ENCODE results near the gene APPBP2. TPM values are rescaled to one million over a fixed set of nuclear protein-coding genes. Genes with fewer than 3 reads are reported as not detected.

Gene APPBP2
- polyA plus RNA-seq, 4 donors: 5.7 to 31.5 (median 8.1) TPM

DNA sequence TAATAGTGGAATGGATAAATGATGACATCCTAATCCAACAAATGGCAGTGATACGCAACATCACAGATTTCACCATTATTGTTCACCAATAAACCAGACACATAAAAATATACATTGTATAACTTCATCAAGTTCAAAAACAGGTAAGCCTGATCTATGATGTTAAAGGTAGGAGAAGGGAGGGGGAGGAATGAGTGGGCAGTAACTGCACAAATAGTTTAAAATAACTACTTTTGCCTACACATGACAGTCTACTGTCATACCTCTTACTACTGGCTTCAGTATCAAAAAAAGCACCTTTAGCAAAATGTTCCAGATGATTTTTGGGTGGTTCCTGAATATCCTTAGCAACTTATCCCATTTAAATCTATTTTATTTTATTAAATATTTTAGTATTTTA is 75.0 kb downstream of the APPBP2 start:
- DNase-seq: no peak
- no peak for FAIRE-seq
- Histone ChIP-seq H3K4me3 (ENCODE audit: low read depth in 1 of 3, low read length in 3 of 3) (no peak overlapping the region), H3K36me3 (ENCODE audit: control insufficient read depth in 3 of 3, insufficient read depth in 2 of 3, low read depth in 1 of 3, low read length in 3 of 3) (peaks cover 7 to 40% (median 16%) of the 10 kb centered on the region in 3 donors), H3K4me1 (ENCODE audit: control insufficient read depth in 3 of 3, insufficient read depth in 2 of 3, low read depth in 1 of 3, low read length in 2 of 3) (no peaks in the 10 kb centered on the region), H3K27ac (ENCODE audit: low read depth in 1 of 3, low read length in 2 of 3) (no peak overlapping the region), H3K9me3 (ENCODE audit: control insufficient read depth in 2 of 2, insufficient read depth in 1 of 2, low read depth in 1 of 2, low read length in 1 of 2) (no peaks in the 10 kb centered on the region), H3K27me3 (ENCODE audit: control insufficient read depth in 3 of 3, insufficient read depth in 3 of 3, low read length in 3 of 3) (no peaks in the 10 kb centered on the region)
- 97 to 100% (median 97%) methylated on average over 1 of the region's 1 CpG for WGBS, 3 donors

DNA sequence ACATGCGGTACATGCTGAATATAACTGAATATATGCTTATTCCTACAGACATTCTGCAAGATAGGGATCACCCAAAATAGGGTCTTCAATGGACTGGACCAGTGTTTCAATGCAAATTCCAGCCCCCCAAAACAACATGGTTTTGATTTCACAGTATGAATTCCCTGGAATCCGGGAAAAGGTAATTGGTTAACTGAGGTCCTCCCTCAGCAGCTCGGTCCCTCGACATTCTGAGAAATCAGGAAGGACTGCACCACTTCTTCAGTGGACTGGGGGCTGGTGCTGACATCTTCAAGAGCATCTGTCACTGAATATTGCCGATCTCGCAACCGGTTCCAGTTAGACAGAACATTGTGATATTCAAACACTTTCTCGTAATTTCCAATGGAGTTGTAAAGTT is 78.7 kb downstream of the APPBP2 start:
- no peak overlapping the region for H3K4me3 ChIP-seq (ENCODE audit: low read depth in 1 of 3, low read length in 3 of 3)
- no peak for FAIRE-seq
- H3K27me3 ChIP-seq (ENCODE audit: control insufficient read depth in 3 of 3, insufficient read depth in 3 of 3, low read length in 3 of 3): no peaks in the 10 kb centered on the region
- peaks cover 5 to 27% (median 7%) of the 10 kb centered on the region in 3 donors for H3K36me3 ChIP-seq (ENCODE audit: control insufficient read depth in 3 of 3, insufficient read depth in 2 of 3, low read depth in 1 of 3, low read length in 3 of 3)
- no peak overlapping the region for H3K27ac ChIP-seq (ENCODE audit: low read depth in 1 of 3, low read length in 2 of 3)
- H3K4me1 ChIP-seq (ENCODE audit: control insufficient read depth in 3 of 3, insufficient read depth in 2 of 3, low read depth in 1 of 3, low read length in 2 of 3): no peaks in the 10 kb centered on the region
- H3K9me3 ChIP-seq (ENCODE audit: control insufficient read depth in 2 of 2, insufficient read depth in 1 of 2, low read depth in 1 of 2, low read length in 1 of 2): no peaks in the 10 kb centered on the region
- 95 to 98% (median 96%) methylated on average over 8 of the region's 8 CpGs for WGBS, 3 donors
- DNase-seq: no peak

DNA sequence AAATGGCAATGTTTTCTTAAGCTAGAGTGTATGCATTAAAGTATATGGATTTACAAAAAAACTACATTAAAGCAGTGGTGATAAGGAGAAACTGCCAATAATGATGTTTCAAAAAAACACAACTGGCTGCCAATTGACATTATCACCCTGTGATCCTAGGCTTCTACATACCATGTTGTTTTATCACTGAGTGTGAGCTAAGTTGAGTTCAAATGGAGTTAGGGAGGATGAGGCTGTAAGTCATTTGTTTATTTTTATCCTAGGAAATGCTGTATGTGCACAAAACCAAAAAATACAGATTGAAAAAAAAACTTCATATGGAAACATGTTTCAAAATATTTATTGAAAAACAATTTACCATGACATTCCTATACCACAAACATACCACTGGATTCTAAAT is 80.9 kb downstream of the APPBP2 start:
- FAIRE-seq: no peak
- Histone ChIP-seq H3K4me3 (ENCODE audit: low read depth in 1 of 3, low read length in 3 of 3) (no peak overlapping the region), H3K27ac (ENCODE audit: low read depth in 1 of 3, low read length in 2 of 3) (no peak overlapping the region), H3K9me3 (ENCODE audit: control insufficient read depth in 2 of 2, insufficient read depth in 1 of 2, low read depth in 1 of 2, low read length in 1 of 2) (no peaks in the 10 kb centered on the region), H3K36me3 (ENCODE audit: control insufficient read depth in 3 of 3, insufficient read depth in 2 of 3, low read depth in 1 of 3, low read length in 3 of 3) (peaks cover 4 to 18% (median 5%) of the 10 kb centered on the region in 3 donors), H3K27me3 (ENCODE audit: control insufficient read depth in 3 of 3, insufficient read depth in 3 of 3, low read length in 3 of 3) (no peaks in the 10 kb centered on the region), H3K4me1 (ENCODE audit: control insufficient read depth in 3 of 3, insufficient read depth in 2 of 3, low read depth in 1 of 3, low read length in 2 of 3) (no peaks in the 10 kb centered on the region)
- no peak for DNase-seq

DNA sequence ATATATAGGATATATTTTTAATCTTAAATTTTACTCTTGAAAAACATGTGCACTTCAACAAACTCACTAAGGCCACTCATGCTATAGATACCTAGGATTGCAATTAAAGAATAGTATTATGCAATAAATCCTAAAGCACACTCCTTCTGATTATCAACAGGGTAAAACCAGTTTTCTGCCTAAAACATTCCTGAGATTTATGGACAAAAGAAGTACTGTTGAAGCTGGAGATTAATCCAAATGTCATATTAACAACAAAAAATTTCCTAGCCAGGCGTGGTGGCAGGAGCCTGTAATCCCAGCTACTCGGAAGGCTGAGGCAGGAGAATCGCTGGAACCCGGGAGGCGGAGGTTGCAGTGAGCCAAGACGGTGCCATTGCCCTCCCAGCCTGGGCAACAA is 82.3 kb downstream of the APPBP2 start:
- 85 to 94% (median 88%) methylated on average over 6 of the region's 6 CpGs for WGBS, 3 donors
- Histone ChIP-seq H3K9me3 (ENCODE audit: control insufficient read depth in 2 of 2, insufficient read depth in 1 of 2, low read depth in 1 of 2, low read length in 1 of 2) (no peaks in the 10 kb centered on the region), H3K4me1 (ENCODE audit: control insufficient read depth in 3 of 3, insufficient read depth in 2 of 3, low read depth in 1 of 3, low read length in 2 of 3) (no peaks in the 10 kb centered on the region), H3K27me3 (ENCODE audit: control insufficient read depth in 3 of 3, insufficient read depth in 3 of 3, low read length in 3 of 3) (no peaks in the 10 kb centered on the region), H3K4me3 (ENCODE audit: low read depth in 1 of 3, low read length in 3 of 3) (no peak overlapping the region), H3K36me3 (ENCODE audit: control insufficient read depth in 3 of 3, insufficient read depth in 2 of 3, low read depth in 1 of 3, low read length in 3 of 3) (peaks cover 0 to 7% (median 5%) of the 10 kb centered on the region in 3 donors), H3K27ac (ENCODE audit: low read depth in 1 of 3, low read length in 2 of 3) (no peak overlapping the region)
- DNase-seq: no peak
- FAIRE-seq: no peak

DNA sequence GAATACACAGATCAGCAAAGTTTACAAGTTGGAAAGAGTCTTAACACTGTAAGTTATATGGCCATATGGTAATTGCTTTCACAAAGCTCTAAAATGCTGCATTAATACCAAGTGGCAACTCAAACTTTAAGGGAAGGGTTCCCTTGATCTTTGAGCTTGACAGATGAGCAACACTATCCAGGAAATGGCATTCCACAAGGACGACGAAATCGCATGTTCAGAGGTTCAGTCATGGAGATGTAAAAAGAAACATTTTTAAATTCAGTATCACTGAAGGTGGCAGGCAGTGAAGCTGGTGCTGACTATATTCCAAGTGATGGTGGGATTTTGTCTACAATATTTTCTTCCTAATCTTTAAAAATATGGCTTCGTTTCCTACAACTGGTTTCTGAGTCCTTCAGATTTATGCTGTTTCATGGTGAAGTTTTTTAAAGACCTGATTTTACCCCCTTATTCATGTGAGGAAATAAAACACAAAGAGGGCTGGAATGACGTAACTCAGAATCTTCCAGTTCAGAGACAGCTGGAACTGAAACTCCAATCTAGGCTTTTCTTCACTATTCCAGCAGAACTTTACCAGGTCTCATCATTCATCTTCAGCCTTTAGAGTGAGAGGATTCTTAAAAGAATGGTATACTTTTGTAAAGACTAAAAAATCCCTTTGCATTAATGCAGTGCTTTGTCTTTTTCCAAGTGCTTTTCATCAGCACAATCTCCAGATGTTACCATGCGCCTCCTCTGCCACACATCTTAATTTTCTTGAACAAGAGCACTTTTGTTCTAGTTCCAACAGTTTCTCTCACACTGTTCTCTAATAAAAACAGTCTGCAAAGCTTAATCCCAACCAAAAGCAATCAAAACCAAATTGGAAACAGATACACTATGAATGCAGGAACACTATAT is 83.5 kb downstream of the APPBP2 start:
- Histone ChIP-seq H3K9me3 (ENCODE audit: control insufficient read depth in 2 of 2, insufficient read depth in 1 of 2, low read depth in 1 of 2, low read length in 1 of 2) (no peaks in the 10 kb centered on the region), H3K36me3 (ENCODE audit: control insufficient read depth in 3 of 3, insufficient read depth in 2 of 3, low read depth in 1 of 3, low read length in 3 of 3) (peaks cover 0 to 2% (median 2%) of the 10 kb centered on the region in 3 donors), H3K4me3 (ENCODE audit: low read depth in 1 of 3, low read length in 3 of 3) (no peak overlapping the region), H3K27me3 (ENCODE audit: control insufficient read depth in 3 of 3, insufficient read depth in 3 of 3, low read length in 3 of 3) (no peaks in the 10 kb centered on the region), H3K4me1 (ENCODE audit: control insufficient read depth in 3 of 3, insufficient read depth in 2 of 3, low read depth in 1 of 3, low read length in 2 of 3) (no peaks in the 10 kb centered on the region), H3K27ac (ENCODE audit: low read depth in 1 of 3, low read length in 2 of 3) (no peak overlapping the region)
- FAIRE-seq (no peak), DNase-seq (no peak)
- 59 to 75% (median 66%) methylated on average over 6 of the region's 6 CpGs for WGBS, 3 donors

DNA sequence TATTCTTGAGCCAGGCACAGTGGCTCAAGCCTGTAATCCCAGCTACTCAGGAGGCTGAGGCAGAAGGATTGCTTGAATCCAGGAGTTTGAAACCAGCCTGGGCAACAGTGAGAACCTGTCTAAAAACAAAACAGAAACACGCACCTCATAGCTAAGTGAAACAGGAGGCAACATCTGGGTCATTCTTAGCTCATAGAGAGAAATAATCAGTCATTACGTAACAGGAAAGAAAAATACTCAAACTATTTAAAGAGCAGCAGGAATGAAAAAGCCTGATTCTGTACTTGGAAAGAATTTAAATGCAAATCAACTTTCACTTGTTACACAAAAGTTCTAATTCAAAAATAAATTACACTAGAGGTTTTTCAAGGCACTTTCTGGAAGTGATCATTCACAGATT is 86.5 kb downstream of the APPBP2 start:
- 31 to 53% (median 45%) methylated on average over 2 of the region's 2 CpGs for WGBS, 3 donors
- FAIRE-seq (no peak), DNase-seq (no peak)
- no peaks in the 10 kb centered on the region for H3K9me3 ChIP-seq (ENCODE audit: control insufficient read depth in 2 of 2, insufficient read depth in 1 of 2, low read depth in 1 of 2, low read length in 1 of 2)
- no peak overlapping the region for H3K27ac ChIP-seq (ENCODE audit: low read depth in 1 of 3, low read length in 2 of 3)
- H3K27me3 ChIP-seq (ENCODE audit: control insufficient read depth in 3 of 3, insufficient read depth in 3 of 3, low read length in 3 of 3): no peaks in the 10 kb centered on the region
- H3K4me1 ChIP-seq (ENCODE audit: control insufficient read depth in 3 of 3, insufficient read depth in 2 of 3, low read depth in 1 of 3, low read length in 2 of 3): no peaks in the 10 kb centered on the region
- H3K36me3 ChIP-seq (ENCODE audit: control insufficient read depth in 3 of 3, insufficient read depth in 2 of 3, low read depth in 1 of 3, low read length in 3 of 3): no peaks in the 10 kb centered on the region
- H3K4me3 ChIP-seq (ENCODE audit: low read depth in 1 of 3, low read length in 3 of 3): no peak overlapping the region

DNA sequence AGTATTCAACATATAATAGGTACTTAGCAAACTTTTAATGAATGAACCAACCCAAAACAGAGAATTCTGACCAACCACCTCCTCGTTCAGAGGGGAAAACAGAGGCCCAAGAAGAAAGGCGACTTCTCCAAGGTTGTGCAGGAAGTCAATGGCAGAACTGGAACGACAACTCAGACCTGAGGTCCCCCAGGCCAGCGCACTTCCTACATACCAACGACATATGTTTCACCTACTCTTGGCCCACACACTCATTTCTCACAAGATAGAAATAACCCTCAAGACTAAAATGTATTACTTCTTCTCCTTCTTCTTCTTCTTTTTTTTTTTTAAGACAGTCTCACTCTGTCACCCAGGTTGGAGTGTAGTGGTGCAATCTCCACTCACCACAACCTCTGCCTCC is 89.4 kb downstream of the APPBP2 start:
- Histone ChIP-seq H3K4me1 (ENCODE audit: control insufficient read depth in 3 of 3, insufficient read depth in 2 of 3, low read depth in 1 of 3, low read length in 2 of 3) (no peaks in the 10 kb centered on the region), H3K27ac (ENCODE audit: low read depth in 1 of 3, low read length in 2 of 3) (no peak overlapping the region), H3K27me3 (ENCODE audit: control insufficient read depth in 3 of 3, insufficient read depth in 3 of 3, low read length in 3 of 3) (no peaks in the 10 kb centered on the region), H3K9me3 (ENCODE audit: control insufficient read depth in 2 of 2, insufficient read depth in 1 of 2, low read depth in 1 of 2, low read length in 1 of 2) (peaks cover 0 to 11% of the 10 kb centered on the region in 2 donors), H3K36me3 (ENCODE audit: control insufficient read depth in 3 of 3, insufficient read depth in 2 of 3, low read depth in 1 of 3, low read length in 3 of 3) (no peaks in the 10 kb centered on the region), H3K4me3 (ENCODE audit: low read depth in 1 of 3, low read length in 3 of 3) (no peak overlapping the region)
- DNase-seq (no peak), FAIRE-seq (no peak)
- WGBS, 3 donors: 63 to 69% (median 63%) methylated on average over 5 of the region's 5 CpGs

DNA sequence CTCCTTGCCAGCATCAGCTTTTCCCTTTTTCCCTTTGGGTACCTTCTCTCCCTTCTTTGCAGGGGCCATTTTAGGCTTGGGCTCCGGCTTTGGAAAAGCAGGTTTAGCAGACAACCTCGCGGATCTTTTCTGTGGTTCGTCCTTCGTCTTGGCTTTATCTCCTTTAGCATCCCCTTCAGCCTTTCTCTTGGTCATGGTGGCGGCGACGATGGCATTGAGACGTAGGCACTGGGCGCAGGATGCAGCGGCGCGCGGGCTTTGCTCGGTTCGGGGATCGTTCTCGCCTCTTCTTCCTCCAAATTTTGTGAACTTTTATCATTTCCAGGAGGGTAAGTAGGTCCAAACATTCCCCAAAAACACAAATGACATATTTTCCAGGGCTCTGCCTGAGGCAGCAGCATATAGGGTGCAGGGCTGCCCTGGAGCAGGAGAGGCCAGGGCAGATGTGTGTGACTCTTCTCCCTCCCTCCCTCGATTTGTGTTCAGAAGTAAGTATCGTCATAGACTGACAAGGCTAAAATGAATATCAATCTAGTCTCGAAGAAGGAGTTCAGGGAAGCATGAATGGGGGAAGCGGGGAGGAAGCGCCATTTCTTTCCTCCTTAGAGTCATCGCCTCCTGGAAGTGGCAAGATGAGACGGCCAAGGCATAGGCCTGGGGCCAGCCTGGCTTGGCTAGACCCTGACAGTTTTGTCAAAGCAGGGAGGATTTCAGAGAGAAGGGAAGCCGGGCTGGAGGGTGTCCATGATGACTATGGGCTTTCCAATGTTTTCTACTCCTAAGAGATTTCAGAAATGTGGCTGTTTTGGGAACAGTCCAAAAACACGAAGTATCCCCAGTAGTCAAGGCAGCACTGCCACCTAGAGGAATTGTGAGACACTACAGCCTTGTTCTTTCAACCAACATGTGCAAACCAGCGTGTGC is 90.5 kb downstream of the APPBP2 start:
- FAIRE-seq (no peak), DNase-seq (peak; percentile 68 to 72)
- Histone ChIP-seq H3K4me3 (ENCODE audit: low read depth in 1 of 3, low read length in 3 of 3) (no peak overlapping the region), H3K4me1 (ENCODE audit: control insufficient read depth in 3 of 3, insufficient read depth in 2 of 3, low read depth in 1 of 3, low read length in 2 of 3) (no peaks in the 10 kb centered on the region), H3K36me3 (ENCODE audit: control insufficient read depth in 3 of 3, insufficient read depth in 2 of 3, low read depth in 1 of 3, low read length in 3 of 3) (no peaks in the 10 kb centered on the region), H3K27ac (ENCODE audit: low read depth in 1 of 3, low read length in 2 of 3) (no peak overlapping the region), H3K9me3 (ENCODE audit: control insufficient read depth in 2 of 2, insufficient read depth in 1 of 2, low read depth in 1 of 2, low read length in 1 of 2) (peaks cover 0 to 11% of the 10 kb centered on the region in 2 donors), H3K27me3 (ENCODE audit: control insufficient read depth in 3 of 3, insufficient read depth in 3 of 3, low read length in 3 of 3) (no peaks in the 10 kb centered on the region)
- 75 to 80% (median 79%) methylated on average over 28 of the region's 28 CpGs for WGBS, 3 donors

All from small intestine (tissue), 7 donors.